Endodermal cell (in vitro differentiated cells): Measurements from ENCODE around the gene FUBP1. TPM values are rescaled to one million over a fixed set of nuclear protein-coding genes. Genes with fewer than 3 reads are reported as not detected.

Experiments
- DNase-seq: peaks from one replicate; pipeline ENCODE4 v3.0.0-alpha.2; 2017
- H3K27ac ChIP-seq: 2 replicates; pipeline ENCODE4 v1.5.1; 2013; ENCODE audit warnings: mild to moderate bottlenecking, low read depth, low read length, moderate library complexity
- H3K27me3 ChIP-seq: 2 replicates; pipeline ENCODE4 v1.6.1; 2013; ENCODE audit warnings: mild to moderate bottlenecking, low read length, moderate library complexity; ENCODE audit not compliant: insufficient read depth, control insufficient read depth, poor library complexity, severe bottlenecking
- H3K36me3 ChIP-seq: 2 replicates; pipeline ENCODE4 v1.7.0; 2013; ENCODE audit warnings: mild to moderate bottlenecking, low read length, moderate library complexity; ENCODE audit not compliant: control insufficient read depth, insufficient read depth
- H3K4me1 ChIP-seq: one replicate; pipeline ENCODE4 v1.7.0; 2013; ENCODE audit warnings: low read length; ENCODE audit not compliant: control insufficient read depth, insufficient read depth
- H3K4me3 ChIP-seq: 2 replicates; pipeline ENCODE4 v1.5.1; 2013; ENCODE audit warnings: mild to moderate bottlenecking, low read length, moderate library complexity
- H3K9ac ChIP-seq: 2 replicates; pipeline ENCODE4 v1.6.1; 2013; ENCODE audit warnings: mild to moderate bottlenecking, low read length, moderate library complexity; ENCODE audit not compliant: poor library complexity, severe bottlenecking; ENCODE audit errors: extremely low read depth
- H3K9me3 ChIP-seq: 2 replicates; pipeline ENCODE4 v1.6.1; 2013; ENCODE audit warnings: mild to moderate bottlenecking, low read length, moderate library complexity; ENCODE audit not compliant: control insufficient read depth
- H3K27ac Mint-ChIP-seq: 2 replicates; pipeline ENCODE4 v1.8.0; 2020; ENCODE audit warnings: mixed read lengths
- H3K27me3 Mint-ChIP-seq: 2 replicates; pipeline ENCODE4 v1.8.0; 2021; ENCODE audit warnings: mild to moderate bottlenecking, mixed read lengths; ENCODE audit not compliant: insufficient read depth
- H3K36me3 Mint-ChIP-seq: 2 replicates; pipeline ENCODE4 v1.8.0; 2020; ENCODE audit warnings: low read depth, mixed read lengths
- H3K4me1 Mint-ChIP-seq: 2 replicates; pipeline ENCODE4 v1.8.0; 2020; ENCODE audit warnings: mixed read lengths
- H3K4me3 Mint-ChIP-seq: 2 replicates; pipeline ENCODE4 v1.8.0; 2020; ENCODE audit warnings: mild to moderate bottlenecking, moderate library complexity, mixed read lengths
- H3K9me3 Mint-ChIP-seq: 2 replicates; pipeline ENCODE4 v1.8.0; 2020; ENCODE audit warnings: mild to moderate bottlenecking, mixed read lengths
- WGBS, 2 experiments: methylation state at CpG; one replicate each; pipeline versions ENCODE4 v1.1.5 to v1.1.7; 2013; ENCODE audit warnings: missing lambda C conversion rate in 2 of 2, mixed read lengths in 1 of 2; ENCODE audit not compliant: insufficient coverage in 1 of 2, insufficient read length in 1 of 2; 5-methylcytosine and 5-hydroxymethylcytosine counted together
- total RNA-seq, 2 donors: library from RNA; stranded (reverse); fragmentation: NEBNext Ultra II Directional in 1 of 2; extraction: Animal tissue kit (Norgen Biotek cat#: 25700) in 1 of 2; gene quantifications; 2 replicates in 1 of 2; 3 replicates in 1 of 2; pipeline ENCODE4 v1.2.1, GENCODE V29; 2021
- TF ChIP-seq, protein P1 (sequence below): fragments of 200-600 bp; sonication (generic); conservative IDR thresholded peaks from 2 replicates; pipeline ENCODE4 v1.5.0; 2021; ENCODE audit warnings: antibody characterized with exemption, mild to moderate bottlenecking

The FUBP1 gene
- total RNA-seq, 2 donors from 2014 or later = 220 to 242 TPM

DNA sequence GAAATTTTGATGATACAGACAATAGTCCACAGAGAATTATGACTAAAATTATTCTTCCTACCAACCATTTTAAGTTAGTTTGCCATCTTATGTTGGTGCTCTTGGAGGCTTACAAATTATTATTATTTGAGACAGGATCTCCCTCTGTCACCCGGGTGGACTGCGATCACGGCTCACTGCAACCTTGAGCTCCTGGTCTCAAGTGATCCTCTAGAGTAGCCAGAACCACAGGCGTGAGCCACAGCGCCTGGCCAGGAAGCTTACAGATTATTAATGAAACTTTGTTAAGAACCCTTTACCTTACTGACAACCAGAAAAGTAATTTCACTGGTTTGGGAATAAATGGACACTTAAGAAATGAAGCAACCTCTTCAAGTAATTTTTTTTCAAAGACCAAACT, 17.9 kb upstream of the FUBP1 start:
- H3K27me3 Mint-ChIP-seq = no peaks in the 10 kb centered on the region
- WGBS, 2 experiments = 96 to 100% methylated on average over 4 to 5 of the region's 5 CpGs

DNA sequence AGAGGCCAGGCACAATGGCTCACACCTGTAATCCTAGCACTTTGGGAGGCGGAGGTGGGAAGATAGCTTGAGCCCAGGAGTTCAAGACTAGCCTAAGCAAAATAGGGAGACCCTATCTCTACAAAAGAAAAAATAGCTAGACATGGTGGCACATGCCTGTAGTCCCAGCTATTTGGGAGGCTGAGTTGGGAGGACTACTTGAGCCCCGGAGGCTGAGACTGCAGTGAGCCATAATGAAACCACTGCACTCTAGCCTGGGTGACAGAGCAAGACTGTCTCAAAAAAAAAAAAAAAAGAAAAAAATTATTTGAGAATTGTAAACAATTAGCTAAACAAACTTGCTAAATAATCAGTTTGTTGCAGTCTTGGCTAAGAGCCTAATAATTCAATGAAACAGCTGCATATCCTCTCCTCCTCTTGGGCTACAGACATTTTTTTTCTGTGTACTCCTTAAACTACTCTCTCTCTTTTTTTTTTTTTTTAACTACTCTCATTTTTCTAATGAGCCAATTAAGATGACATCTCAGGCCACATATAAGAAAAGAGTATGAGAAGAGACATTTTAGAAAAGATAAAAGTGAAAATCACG, 15.3 kb upstream of the FUBP1 start:
- no peaks in the 10 kb centered on the region for H3K9me3 ChIP-seq
- peaks cover 41% of the 10 kb centered on the region for H3K36me3 Mint-ChIP-seq
- no peak overlapping the region for H3K4me3 Mint-ChIP-seq
- H3K4me3 ChIP-seq = no peak overlapping the region
- no peak for DNase-seq
- no peak overlapping the region for H3K9ac ChIP-seq
- H3K27ac Mint-ChIP-seq = no peak overlapping the region
- H3K36me3 ChIP-seq = peaks cover 23% of the 10 kb centered on the region
- H3K27me3 ChIP-seq = no peaks in the 10 kb centered on the region
- H3K4me1 ChIP-seq = no peaks in the 10 kb centered on the region
- TF ChIP-seq, protein P1, sequence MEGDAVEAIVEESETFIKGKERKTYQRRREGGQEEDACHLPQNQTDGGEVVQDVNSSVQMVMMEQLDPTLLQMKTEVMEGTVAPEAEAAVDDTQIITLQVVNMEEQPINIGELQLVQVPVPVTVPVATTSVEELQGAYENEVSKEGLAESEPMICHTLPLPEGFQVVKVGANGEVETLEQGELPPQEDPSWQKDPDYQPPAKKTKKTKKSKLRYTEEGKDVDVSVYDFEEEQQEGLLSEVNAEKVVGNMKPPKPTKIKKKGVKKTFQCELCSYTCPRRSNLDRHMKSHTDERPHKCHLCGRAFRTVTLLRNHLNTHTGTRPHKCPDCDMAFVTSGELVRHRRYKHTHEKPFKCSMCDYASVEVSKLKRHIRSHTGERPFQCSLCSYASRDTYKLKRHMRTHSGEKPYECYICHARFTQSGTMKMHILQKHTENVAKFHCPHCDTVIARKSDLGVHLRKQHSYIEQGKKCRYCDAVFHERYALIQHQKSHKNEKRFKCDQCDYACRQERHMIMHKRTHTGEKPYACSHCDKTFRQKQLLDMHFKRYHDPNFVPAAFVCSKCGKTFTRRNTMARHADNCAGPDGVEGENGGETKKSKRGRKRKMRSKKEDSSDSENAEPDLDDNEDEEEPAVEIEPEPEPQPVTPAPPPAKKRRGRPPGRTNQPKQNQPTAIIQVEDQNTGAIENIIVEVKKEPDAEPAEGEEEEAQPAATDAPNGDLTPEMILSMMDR = no peak
- no peaks in the 10 kb centered on the region for H3K9me3 Mint-ChIP-seq
- no peaks in the 10 kb centered on the region for H3K27me3 Mint-ChIP-seq
- H3K27ac ChIP-seq = no peak overlapping the region
- peaks cover 3% of the 10 kb centered on the region for H3K4me1 Mint-ChIP-seq
- WGBS, 2 experiments = 100% methylated on average over 3 of the region's 3 CpGs; no CpG with 5 or more reads in 1 of the 2 experiments

More for the DNA sequence above, 17.9 kb upstream of the FUBP1 start:
- Mint-ChIP-seq H3K4me1 (no peaks in the 10 kb centered on the region), H3K27ac (no peak overlapping the region), H3K36me3 (peaks cover 26% of the 10 kb centered on the region), H3K4me3 (no peak overlapping the region), H3K9me3 (no peaks in the 10 kb centered on the region)
- TF ChIP-seq, protein P1 = no peak
- H3K27ac ChIP-seq = no peak overlapping the region
- H3K27me3 ChIP-seq = no peaks in the 10 kb centered on the region
- peaks cover 20% of the 10 kb centered on the region for H3K36me3 ChIP-seq
- H3K4me3 ChIP-seq = no peak overlapping the region
- H3K9ac ChIP-seq = no peak overlapping the region
- DNase-seq = no peak
- no peaks in the 10 kb centered on the region for H3K4me1 ChIP-seq
- H3K9me3 ChIP-seq = no peaks in the 10 kb centered on the region

DNA sequence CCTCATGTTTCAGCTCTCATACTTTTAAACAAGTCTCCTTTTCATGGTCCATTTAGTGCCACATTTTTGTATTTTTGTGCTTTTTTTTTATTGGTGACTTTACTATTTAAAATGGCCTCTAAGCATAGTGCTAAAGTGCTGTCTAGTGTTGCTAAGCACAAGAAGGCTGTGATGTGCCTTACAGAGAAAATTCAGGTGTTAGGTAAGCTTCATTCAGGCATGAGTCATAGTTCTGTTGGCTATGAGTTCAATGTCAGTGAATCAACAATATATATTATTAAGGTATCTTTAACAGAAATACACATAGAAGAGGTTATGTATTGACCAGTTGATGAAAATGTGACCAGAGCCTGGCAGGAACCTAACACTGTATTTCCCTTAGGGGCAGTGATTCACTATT, 12.8 kb upstream of the FUBP1 start:
- Histone ChIP-seq H3K9ac (no peak overlapping the region), H3K9me3 (no peaks in the 10 kb centered on the region), H3K27ac (no peak overlapping the region), H3K36me3 (peaks cover 23% of the 10 kb centered on the region), H3K4me1 (no peaks in the 10 kb centered on the region), H3K4me3 (no peak overlapping the region), H3K27me3 (no peaks in the 10 kb centered on the region)
- Mint-ChIP-seq H3K36me3 (peaks cover 34% of the 10 kb centered on the region), H3K27me3 (no peaks in the 10 kb centered on the region), H3K9me3 (no peaks in the 10 kb centered on the region), H3K4me1 (peaks cover 8% of the 10 kb centered on the region), H3K4me3 (no peak overlapping the region), H3K27ac (no peak overlapping the region)
- DNase-seq = no peak
- TF ChIP-seq, protein P1 = no peak
